ENCODE measurements around the gene CORIN.

DNA sequence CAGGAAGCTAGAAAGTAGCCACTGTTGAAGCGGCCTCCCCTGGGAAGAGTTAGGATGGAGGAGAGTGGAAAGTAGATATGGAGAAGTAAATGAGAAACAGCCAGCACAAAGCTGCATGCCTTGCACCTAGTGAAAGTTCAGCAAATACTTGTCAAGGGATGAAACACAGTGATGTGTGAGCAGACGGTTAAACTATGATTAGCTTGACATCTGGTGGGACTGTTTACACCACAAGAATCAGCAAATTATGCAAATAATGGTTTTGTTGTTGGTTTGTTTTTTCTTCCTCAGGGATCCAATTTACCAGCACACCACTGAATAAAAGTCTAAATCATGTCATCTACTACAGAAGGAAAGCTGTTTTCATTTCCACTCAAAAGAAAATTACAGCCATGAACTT, 87.1 kb downstream of the CORIN start:
- TF ChIP-seq, protein P1, sequence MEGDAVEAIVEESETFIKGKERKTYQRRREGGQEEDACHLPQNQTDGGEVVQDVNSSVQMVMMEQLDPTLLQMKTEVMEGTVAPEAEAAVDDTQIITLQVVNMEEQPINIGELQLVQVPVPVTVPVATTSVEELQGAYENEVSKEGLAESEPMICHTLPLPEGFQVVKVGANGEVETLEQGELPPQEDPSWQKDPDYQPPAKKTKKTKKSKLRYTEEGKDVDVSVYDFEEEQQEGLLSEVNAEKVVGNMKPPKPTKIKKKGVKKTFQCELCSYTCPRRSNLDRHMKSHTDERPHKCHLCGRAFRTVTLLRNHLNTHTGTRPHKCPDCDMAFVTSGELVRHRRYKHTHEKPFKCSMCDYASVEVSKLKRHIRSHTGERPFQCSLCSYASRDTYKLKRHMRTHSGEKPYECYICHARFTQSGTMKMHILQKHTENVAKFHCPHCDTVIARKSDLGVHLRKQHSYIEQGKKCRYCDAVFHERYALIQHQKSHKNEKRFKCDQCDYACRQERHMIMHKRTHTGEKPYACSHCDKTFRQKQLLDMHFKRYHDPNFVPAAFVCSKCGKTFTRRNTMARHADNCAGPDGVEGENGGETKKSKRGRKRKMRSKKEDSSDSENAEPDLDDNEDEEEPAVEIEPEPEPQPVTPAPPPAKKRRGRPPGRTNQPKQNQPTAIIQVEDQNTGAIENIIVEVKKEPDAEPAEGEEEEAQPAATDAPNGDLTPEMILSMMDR (IDR thresholded peaks at IDR 0.05): no peak
- no peak for TF ChIP-seq POLR2A (IDR thresholded peaks at IDR 0.05)
